KMS-11 (cell line): ENCODE results near the gene TMEM231.
A peak's percentile ranks its signal among the peaks of the same experiment; 100 is the strongest.

ENCODE experiments used
- H2AFZ ChIP-seq: fragments of 200-600 bp; sonication (generic); 2 replicates; pipeline ENCODE4 v1.6.1; 2016; ENCODE audit warnings: antibody characterized with exemption, mixed run types, low read depth
- H3K27ac ChIP-seq: fragments of 200-600 bp; sonication (generic); 2 replicates; pipeline ENCODE4 v1.6.1; 2016; ENCODE audit warnings: mild to moderate bottlenecking, mixed run types
- H3K27me3 ChIP-seq: fragments of 200-600 bp; sonication (generic); 2 replicates; pipeline ENCODE4 v1.6.1; 2017; ENCODE audit warnings: mild to moderate bottlenecking, low read depth, mixed run types, moderate library complexity; ENCODE audit not compliant: insufficient read depth
- H3K36me3 ChIP-seq: fragments of 200-600 bp; sonication (generic); 2 replicates; pipeline ENCODE4 v1.6.1; 2017; ENCODE audit warnings: mild to moderate bottlenecking, mixed run types; ENCODE audit not compliant: insufficient read depth
- H3K4me1 ChIP-seq: fragments of 200-600 bp; sonication (generic); 2 replicates; pipeline ENCODE4 v1.6.1; 2016; ENCODE audit warnings: mild to moderate bottlenecking, low read depth, mixed run types; ENCODE audit not compliant: poor library complexity, severe bottlenecking
- H3K4me2 ChIP-seq: fragments of 200-600 bp; sonication (generic); 2 replicates; pipeline ENCODE4 v1.7.0; 2016; ENCODE audit warnings: mild to moderate bottlenecking, mixed run types
- H3K4me3 ChIP-seq: fragments of 200-600 bp; sonication (generic); IDR thresholded peaks from 2 replicates; pipeline ENCODE4 v1.6.1; 2017; ENCODE audit warnings: low read depth, low read length, mixed read lengths; ENCODE audit not compliant: insufficient read depth
- H3K79me2 ChIP-seq: fragments of 200-600 bp; sonication (generic); 2 replicates; pipeline ENCODE4 v1.6.1; 2016; ENCODE audit warnings: low read depth, mixed run types; ENCODE audit not compliant: insufficient read depth
- H3K9ac ChIP-seq: fragments of 200-600 bp; sonication (generic); 2 replicates; pipeline ENCODE4 v1.6.1; 2016; ENCODE audit warnings: mild to moderate bottlenecking, mixed run types
- H4K20me1 ChIP-seq: fragments of 200-600 bp; sonication (generic); 2 replicates; pipeline ENCODE4 v1.6.1; 2016; ENCODE audit warnings: mild to moderate bottlenecking, mixed run types; ENCODE audit not compliant: insufficient read depth
- CTCF ChIP-seq: fragments of 200-600 bp; sonication (generic); conservative IDR thresholded peaks from 2 replicates; pipeline ENCODE4 v1.6.1; 2017; ENCODE audit warnings: low read depth, mild to moderate bottlenecking, antibody characterized with exemption, low read length, moderate library complexity, mixed read lengths

Gene TMEM231

GRCh38 chr16:75555707-75556430 is at the start of gene TMEM231:
Gene TMEM231, minus strand, starts transcription at chr16:75556252. Its CDS starts 43 bp downstream, at chr16:75556209.
- peaks cover 19% of the 10 kb centered on the region for H3K4me1 ChIP-seq
- peak within 1 kb of the TSS; percentile 81 for H3K9ac ChIP-seq
- H3K79me2 ChIP-seq = no peaks in the 10 kb centered on the region; the same call in 1 of the 2 replicates
- H3K4me3 ChIP-seq = no peak within 1 kb of the TSS
- H3K4me2 ChIP-seq = peak within 1 kb of the TSS; percentile 78
- no peak for TF ChIP-seq CTCF
- peak within 1 kb of the TSS; percentile 67 for H2AFZ ChIP-seq
- no peaks in the 10 kb centered on the region for H3K27me3 ChIP-seq
- H4K20me1 ChIP-seq = no peaks in the 10 kb centered on the region
- no peaks in the 10 kb centered on the region for H3K36me3 ChIP-seq
- peak within 1 kb of the TSS; percentile 87 for H3K27ac ChIP-seq

- Histone ChIP-seq H3K4me1 (no peaks in the 10 kb centered on the region), H3K79me2 (no peaks in the 10 kb centered on the region), H3K36me3 (peaks cover 11% of the 10 kb centered on the region), H3K9ac (no peak overlapping the region), H2AFZ (no peak overlapping the region), H3K4me3 (no peak overlapping the region), H3K27me3 (no peaks in the 10 kb centered on the region), H3K4me2 (no peak overlapping the region), H4K20me1 (no peaks in the 10 kb centered on the region), H3K27ac (no peak overlapping the region)
- TF ChIP-seq CTCF = no peak
Measured at GRCh38 chr16:75603241-75603640, 47.2 kb upstream of the TMEM231 start.

GRCh38 chr16:75599452-75600277 is 43.6 kb upstream of the TMEM231 start:
- Histone ChIP-seq H3K4me2 (no peak overlapping the region), H3K27ac (no peak overlapping the region), H3K4me3 (no peak overlapping the region), H4K20me1 (no peaks in the 10 kb centered on the region), H3K4me1 (no peaks in the 10 kb centered on the region), H2AFZ (no peak overlapping the region), H3K9ac (no peak overlapping the region), H3K79me2 (no peaks in the 10 kb centered on the region), H3K36me3 (peaks cover 11% of the 10 kb centered on the region), H3K27me3 (no peaks in the 10 kb centered on the region)
- no peak for TF ChIP-seq CTCF

- no peak overlapping the region for H2AFZ ChIP-seq
- no peaks in the 10 kb centered on the region for H4K20me1 ChIP-seq
- no peaks in the 10 kb centered on the region for H3K4me1 ChIP-seq
- H3K4me3 ChIP-seq = no peak overlapping the region
- TF ChIP-seq CTCF = no peak
- no peak overlapping the region for H3K9ac ChIP-seq
- H3K27ac ChIP-seq = no peak overlapping the region
- no peaks in the 10 kb centered on the region for H3K36me3 ChIP-seq
- no peak overlapping the region for H3K4me2 ChIP-seq
- no peaks in the 10 kb centered on the region for H3K27me3 ChIP-seq
- no peaks in the 10 kb centered on the region for H3K79me2 ChIP-seq
Measured at GRCh38 chr16:75593825-75594820, 38.1 kb upstream of the TMEM231 start.
